NCI-H526 (cell line): ENCODE measurements around the gene PMAIP1.
"Not testable (repeated sequence)": the region's sequence is repeated elsewhere in the genome, so short reads cannot be mapped to it uniquely, and the experiment has no call there.

Source experiments
- DNase-seq, 2 experiments: peaks; one replicate each; lab custom pipeline; 2025; lab: John Stamatoyannopoulos, UW

The PMAIP1 gene

GRCh38 chr18:59899298-59900221, at the start of gene PMAIP1:
Gene PMAIP1, plus strand, starts transcription at chr18:59899996. Its CDS starts 182 bp downstream, at chr18:59900178.
- DNase-seq = peak; percentile 87 to 95

- DNase-seq = no peak
Measured at GRCh38 chr18:59851784-59852399, 47.9 kb upstream of the PMAIP1 start.

GRCh38 chr18:59852548-59852947, 47.2 kb upstream of the PMAIP1 start:
- no peak for DNase-seq

GRCh38 chr18:59853380-59853779, 46.4 kb upstream of the PMAIP1 start:
- DNase-seq = no peak

- DNase-seq = not testable (repeated sequence)
Measured at GRCh38 chr18:59853988-59854387, 45.8 kb upstream of the PMAIP1 start.

- DNase-seq = no peak
Measured at GRCh38 chr18:59861009-59861408, 38.8 kb upstream of the PMAIP1 start.

GRCh38 chr18:59861963-59862819, 37.6 kb upstream of the PMAIP1 start:
- no peak for DNase-seq

- no peak for DNase-seq
Measured at GRCh38 chr18:59865241-59865986, 34.4 kb upstream of the PMAIP1 start.

- DNase-seq = no peak
Measured at GRCh38 chr18:59866551-59867269, 33.1 kb upstream of the PMAIP1 start.

GRCh38 chr18:59867337-59868104, 32.3 kb upstream of the PMAIP1 start:
- DNase-seq = no peak

- DNase-seq = no peak
Measured at GRCh38 chr18:59870623-59871130, 29.1 kb upstream of the PMAIP1 start.

GRCh38 chr18:59871711-59872362, 28.0 kb upstream of the PMAIP1 start:
- DNase-seq = no peak

- DNase-seq = no peak
Measured at GRCh38 chr18:59873641-59874040, 26.2 kb upstream of the PMAIP1 start.

GRCh38 chr18:59874166-59874565, 25.6 kb upstream of the PMAIP1 start:
- DNase-seq = no peak

- no peak for DNase-seq
Measured at GRCh38 chr18:59876310-59876626, 23.5 kb upstream of the PMAIP1 start.

GRCh38 chr18:59877361-59877760, 22.4 kb upstream of the PMAIP1 start:
- no peak for DNase-seq

- DNase-seq = no peak
Measured at GRCh38 chr18:59878644-59879043, 21.2 kb upstream of the PMAIP1 start.

GRCh38 chr18:59881728-59882656, 17.8 kb upstream of the PMAIP1 start:
- peak; percentile 28 to 43 for DNase-seq
